Adrenal gland (tissue), 12 donors: ENCODE data around the gene RAN. TPM values are rescaled to one million over a fixed set of nuclear protein-coding genes. Genes with fewer than 3 reads are reported as not detected.

Experiments used
- DNase-seq, 7 donors: peaks; one replicate each; pipeline ENCODE4 v3.0.0-alpha.2; 2019 to 2020
- H3K27ac ChIP-seq, 5 donors: fragments of 200-600 bp; sonication (generic) in 4 of 5; 1 replicate in 3 of 5; 2 replicates in 2 of 5; pipeline versions ENCODE4 v1.5.1 to v1.8.0; 2016 to 2020; ENCODE audit warnings: mild to moderate bottlenecking in 1 of 5
- H3K27me3 ChIP-seq: fragments of 200-600 bp; 2 replicates; pipeline ENCODE4 v1.8.0; 2021
- H3K36me3 ChIP-seq, 2 donors: fragments of 200-600 bp; replicated peaks in 1 of 2; 1 replicate in 1 of 2; 2 replicates in 1 of 2; pipeline versions ENCODE4 v1.5.1 to v1.8.0; 2018 to 2022
- H3K4me1 ChIP-seq, 2 donors: fragments of 200-600 bp; replicated peaks in 1 of 2; 1 replicate in 1 of 2; 2 replicates in 1 of 2; pipeline versions ENCODE4 v1.5.1 to v1.8.0; 2018 to 2021
- H3K4me3 ChIP-seq, 4 donors: fragments of 200-600 bp; sonication (generic) in 3 of 4; one replicate each; pipeline ENCODE4 v1.5.1; 2016 to 2018
- H3K9me3 ChIP-seq, 3 donors: fragments of 200-600 bp; sonication (generic) in 1 of 3; replicated peaks in 1 of 3; 1 replicate in 2 of 3; 2 replicates in 1 of 3; pipeline versions ENCODE4 v1.5.1 to v1.8.0; 2016 to 2021
- POLR2A ChIP-seq, 2 donors: fragments of 450-650 bp; IDR thresholded peaks; one replicate each; pipeline ENCODE4 v1.6.1; 2017; ENCODE audit warnings: antibody characterized with exemption in 2 of 2, mild to moderate bottlenecking in 2 of 2, moderate library complexity in 1 of 2
- WGBS, 4 donors: extraction: QIAGEN DNeasy Blood & Tissue Kit in 2 of 4; methylation state at CpG; one replicate each; pipeline versions ENCODE4 v1.1.5 to v1.1.7; 2013 to 2017; 5-methylcytosine and 5-hydroxymethylcytosine counted together
- intact Hi-C, 2 donors: fragments of 100-400 bp; cut with DNase I; formaldehyde crosslinking; loops; one replicate each; pipeline versions ENCODE4 v1.14.1 to v1.15.0; 2022 to 2023
- polyA plus RNA-seq, 3 donors: library from polyadenylated mRNA; stranded (reverse); fragments of 200-250 nt in 2 of 3; fragments of 350-450 nt in 1 of 3; fragmentation: Illumina TruSeq in 1 of 3; extraction: RNeasy Lipid Tissue Mini Kit (QIAGEN cat#74804) in 1 of 3; gene quantifications; one replicate each; pipeline ENCODE4 v1.2.3, GENCODE V29; 2013 to 2014
- total RNA-seq, 9 donors: library from RNA; depleted of rRNA in 4 of 9; stranded (reverse); fragments of >200 nt in 4 of 9; fragments of 120-200 nt in 1 of 9; fragmentation: NEBNext Ultra II Directional in 1 of 9; extraction: Animal tissue kit (Norgen Biotek cat#: 25700) in 1 of 9; gene quantifications; one replicate each; pipeline versions ENCODE4 v1.1.0 to v1.2.4, GENCODE V29; 2013 to 2023
- TF ChIP-seq, protein P1 (sequence below), 6 experiments: fragments of 450-650 bp in 4 of 6; fragments of 200-600 bp in 2 of 6; sonication (generic) in 1 of 6; IDR thresholded peaks; 1 replicate in 5 of 6; 2 replicates in 1 of 6; pipeline versions ENCODE4 v1.5.1 to v1.8.0; 2016 to 2021; ENCODE audit warnings: antibody characterized with exemption in 6 of 6, mild to moderate bottlenecking in 2 of 6, moderate library complexity in 1 of 6
- donor health status: healthy with polysubstance abuse.
- donor health status: Bipolar disorder and iron deficiency.
- donor health status: DM: yes; HTN: yes; CAD: no.
- donor health status: DM: no; HTN: no; CAD: no.
- donor health status: DM: no; HTN: no; CAD: no.
- donor health status: DM: yes; HTN: yes; CAD: no.

Gene RAN
- total and polyA plus RNA-seq, 12 donors = 82.4 to 1,192 (median 260) TPM

DNA sequence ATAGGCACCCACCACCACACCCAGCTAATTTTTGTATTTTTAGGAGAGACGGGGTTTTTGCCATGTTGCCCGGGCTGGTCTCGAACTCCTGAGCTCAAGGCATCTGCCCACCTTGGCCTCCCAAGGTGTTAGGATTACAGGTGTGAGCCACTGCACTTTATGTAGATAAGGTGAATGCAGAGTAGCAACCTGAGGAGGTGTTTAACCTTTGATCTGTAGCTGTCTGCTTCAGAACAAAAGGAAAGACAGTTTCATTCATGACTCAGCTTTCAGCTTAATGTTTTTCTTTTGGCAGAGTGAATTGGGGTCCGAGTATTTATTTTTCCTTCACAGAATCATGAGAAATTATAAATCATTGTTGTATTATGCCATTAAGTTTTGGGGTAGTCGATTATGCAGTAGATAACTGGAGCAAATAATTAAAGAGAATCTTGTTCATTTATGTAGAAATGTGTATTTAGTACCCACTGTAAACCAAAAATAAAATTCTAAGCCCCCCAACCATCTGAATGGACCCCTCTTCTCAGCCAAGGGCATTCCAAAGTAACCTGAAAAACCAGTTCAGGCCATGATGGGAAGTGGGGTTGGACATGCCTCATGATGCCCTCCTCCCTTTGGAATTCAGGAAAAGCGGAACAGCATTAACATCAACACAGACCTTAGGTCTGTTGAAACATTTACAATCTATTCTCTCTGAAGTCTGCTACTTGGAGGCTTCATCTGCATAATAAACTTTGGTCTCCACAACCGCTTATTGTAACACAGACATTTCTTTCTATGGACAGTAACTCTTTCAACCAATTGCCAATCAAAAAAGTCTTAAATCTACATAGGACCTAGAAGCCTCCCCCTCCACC, 22.1 kb upstream of the RAN start:
- intact Hi-C loops = no loop called here
- DNase-seq = no peak

DNA sequence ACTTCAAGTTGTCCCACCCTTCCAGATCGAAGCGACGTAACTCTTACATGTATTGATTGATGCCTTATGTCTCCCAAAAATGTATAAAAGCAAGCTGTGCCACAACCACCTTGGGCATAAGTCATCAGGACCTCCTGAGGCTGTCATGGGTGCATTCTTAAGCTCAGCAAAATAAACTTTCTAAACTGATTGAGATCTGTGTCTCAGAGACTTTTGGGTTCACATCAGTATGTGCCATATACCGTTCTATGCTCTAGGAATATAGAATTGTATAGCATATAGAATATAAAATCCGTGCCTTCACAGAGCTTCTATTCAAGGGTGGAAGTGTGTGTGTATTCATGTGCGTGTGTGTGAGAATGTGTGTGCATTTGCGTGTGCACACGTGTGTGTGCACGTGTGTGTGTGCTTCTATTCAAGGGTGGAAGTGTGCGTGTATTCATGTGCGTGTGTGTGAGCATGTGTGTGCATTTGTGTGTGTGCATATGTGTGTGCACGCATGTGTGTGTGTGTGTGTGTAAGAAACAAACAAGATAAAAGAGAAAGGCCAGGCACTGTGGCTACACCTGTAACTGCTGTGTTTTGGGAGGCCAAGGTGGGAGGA, 21.3 kb upstream of the RAN start:
- no peak overlapping the region for H3K27ac ChIP-seq
- TF ChIP-seq, protein P1, sequence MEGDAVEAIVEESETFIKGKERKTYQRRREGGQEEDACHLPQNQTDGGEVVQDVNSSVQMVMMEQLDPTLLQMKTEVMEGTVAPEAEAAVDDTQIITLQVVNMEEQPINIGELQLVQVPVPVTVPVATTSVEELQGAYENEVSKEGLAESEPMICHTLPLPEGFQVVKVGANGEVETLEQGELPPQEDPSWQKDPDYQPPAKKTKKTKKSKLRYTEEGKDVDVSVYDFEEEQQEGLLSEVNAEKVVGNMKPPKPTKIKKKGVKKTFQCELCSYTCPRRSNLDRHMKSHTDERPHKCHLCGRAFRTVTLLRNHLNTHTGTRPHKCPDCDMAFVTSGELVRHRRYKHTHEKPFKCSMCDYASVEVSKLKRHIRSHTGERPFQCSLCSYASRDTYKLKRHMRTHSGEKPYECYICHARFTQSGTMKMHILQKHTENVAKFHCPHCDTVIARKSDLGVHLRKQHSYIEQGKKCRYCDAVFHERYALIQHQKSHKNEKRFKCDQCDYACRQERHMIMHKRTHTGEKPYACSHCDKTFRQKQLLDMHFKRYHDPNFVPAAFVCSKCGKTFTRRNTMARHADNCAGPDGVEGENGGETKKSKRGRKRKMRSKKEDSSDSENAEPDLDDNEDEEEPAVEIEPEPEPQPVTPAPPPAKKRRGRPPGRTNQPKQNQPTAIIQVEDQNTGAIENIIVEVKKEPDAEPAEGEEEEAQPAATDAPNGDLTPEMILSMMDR (IDR thresholded peaks at IDR 0.05) = no peak
- TF ChIP-seq POLR2A (IDR thresholded peaks at IDR 0.05) = no peak
- H3K4me3 ChIP-seq = no peak overlapping the region
- H3K9me3 ChIP-seq = no peaks in the 10 kb centered on the region
- intact Hi-C loops = no loop called here
- H3K4me1 ChIP-seq = peaks cover 0 to 6% of the 10 kb centered on the region in 2 donors
- H3K27me3 ChIP-seq = no peaks in the 10 kb centered on the region
- no peaks in the 10 kb centered on the region for H3K36me3 ChIP-seq
- DNase-seq = no peak
- 73 to 88% (median 83%) methylated on average over 12 of the region's 12 CpGs for WGBS, 4 donors

More for the DNA sequence above, 22.1 kb upstream of the RAN start:
- no peaks in the 10 kb centered on the region for H3K27me3 ChIP-seq
- H3K4me1 ChIP-seq = peaks cover 0 to 6% of the 10 kb centered on the region in 2 donors
- TF ChIP-seq, protein P1 (IDR thresholded peaks at IDR 0.05) = no peak
- no peak for TF ChIP-seq POLR2A (IDR thresholded peaks at IDR 0.05)
- no peak overlapping the region for H3K4me3 ChIP-seq
- H3K36me3 ChIP-seq = no peaks in the 10 kb centered on the region
- no peaks in the 10 kb centered on the region for H3K9me3 ChIP-seq
- 68 to 77% (median 73%) methylated on average over 7 of the region's 7 CpGs for WGBS, 4 donors
- no peak overlapping the region for H3K27ac ChIP-seq

DNA sequence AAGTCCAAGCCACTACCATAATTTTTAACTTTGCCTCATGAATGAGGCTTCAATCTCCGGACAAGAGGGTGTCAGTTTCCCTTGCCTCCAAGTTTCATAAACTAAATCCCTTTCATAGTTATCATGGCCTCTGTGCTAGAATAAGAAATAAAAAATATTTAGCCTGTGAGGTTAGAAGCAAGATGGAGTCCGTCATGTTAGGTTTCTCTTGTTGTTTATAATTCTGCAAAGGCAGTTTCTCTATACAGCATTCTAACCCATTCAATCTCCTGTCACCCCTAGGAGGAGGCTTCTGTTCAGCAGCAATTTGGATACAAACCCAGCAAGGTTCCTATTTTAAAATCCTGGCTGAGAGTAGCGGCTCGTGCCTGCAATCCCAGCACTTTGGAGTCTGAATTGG, 15.8 kb upstream of the RAN start:
- DNase-seq = no peak
- Histone ChIP-seq H3K4me1 (no peaks in the 10 kb centered on the region), H3K36me3 (no peaks in the 10 kb centered on the region), H3K9me3 (no peaks in the 10 kb centered on the region), H3K27me3 (no peaks in the 10 kb centered on the region), H3K4me3 (no peak overlapping the region), H3K27ac (no peak overlapping the region)
- 79 to 87% (median 82%) methylated on average over 4 of the region's 4 CpGs for WGBS, 4 donors
- intact Hi-C loops = no loop called here
- TF ChIP-seq, protein P1 (IDR thresholded peaks at IDR 0.05) = no peak
- no peak for TF ChIP-seq POLR2A (IDR thresholded peaks at IDR 0.05)

DNA sequence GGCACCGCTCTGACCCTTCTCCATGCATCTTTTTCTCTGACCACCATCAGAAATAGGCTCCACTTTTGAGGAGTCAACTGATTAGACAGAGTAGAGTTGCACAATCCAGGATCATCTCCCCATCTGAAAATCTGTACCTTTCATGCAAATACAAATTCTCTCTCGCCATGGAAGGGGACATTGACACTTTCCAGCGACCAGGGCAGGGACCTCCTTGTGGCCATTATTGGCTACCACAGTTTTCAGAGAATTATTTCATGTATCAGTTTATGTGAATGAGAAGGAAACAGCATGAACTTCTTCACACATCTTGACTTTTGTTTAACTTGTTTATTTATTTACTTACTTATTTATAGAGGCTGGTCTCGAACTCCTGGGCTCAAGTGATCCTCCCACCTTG, 13.8 kb upstream of the RAN start:
- TF ChIP-seq, protein P1 (IDR thresholded peaks at IDR 0.05) = no peak
- TF ChIP-seq POLR2A (IDR thresholded peaks at IDR 0.05) = no peak
- Histone ChIP-seq H3K27me3 (no peaks in the 10 kb centered on the region), H3K27ac (no peak overlapping the region), H3K9me3 (no peaks in the 10 kb centered on the region), H3K4me1 (no peaks in the 10 kb centered on the region), H3K4me3 (no peak overlapping the region), H3K36me3 (no peaks in the 10 kb centered on the region)
- intact Hi-C loops = no loop called here
- 89 to 91% (median 89%) methylated on average over 4 of the region's 4 CpGs for WGBS, 4 donors
- no peak for DNase-seq
